ENCODE data around the gene LZTS3.
"Not testable (repeated sequence)": the region's sequence is repeated elsewhere in the genome, so short reads cannot be mapped to it uniquely, and the experiment has no call there.

The LZTS3 gene

GRCh38 chr20:3172933-3173609 is at the start of gene LZTS3:
Gene LZTS3 (minus strand): TSS chr20:3173549. CDS start chr20:3167163, 6,386 bp downstream.
- in situ Hi-C loops (cut with HindIII; ENCODE audit: low sequenced_read_pairs), result no loop called here

GRCh38 chr20:3221398-3222226 is 48.3 kb upstream of the LZTS3 start:
- in situ Hi-C loops (cut with HindIII; ENCODE audit: low sequenced_read_pairs), result no loop called here

- in situ Hi-C loops (cut with HindIII; ENCODE audit: low sequenced_read_pairs), result no loop called here
These were observed 45.1 kb upstream of the LZTS3 start for GRCh38 chr20:3218307-3218988.

GRCh38 chr20:3215359-3215917 is 42.1 kb upstream of the LZTS3 start:
- in situ Hi-C loops (cut with HindIII; ENCODE audit: low sequenced_read_pairs), result not testable (repeated sequence)

- in situ Hi-C loops (cut with HindIII; ENCODE audit: low sequenced_read_pairs), result no loop called here
These were observed 39.9 kb upstream of the LZTS3 start for GRCh38 chr20:3213226-3213625.

- in situ Hi-C loops (cut with HindIII; ENCODE audit: low sequenced_read_pairs), result no loop called here
These were observed 37.0 kb upstream of the LZTS3 start for GRCh38 chr20:3210346-3210745.

GRCh38 chr20:3209946-3210317 is 36.6 kb upstream of the LZTS3 start:
- in situ Hi-C loops (cut with HindIII; ENCODE audit: low sequenced_read_pairs), result no loop called here

- in situ Hi-C loops (cut with HindIII; ENCODE audit: low sequenced_read_pairs), result no loop called here
These were observed 36.1 kb upstream of the LZTS3 start, which contains the start of gene ITPA for GRCh38 chr20:3209257-3209945. Gene ITPA (plus strand): TSS chr20:3209498. CDS start chr20:3209552, 54 bp downstream.

GRCh38 chr20:3208786-3209256 is 35.5 kb upstream of the LZTS3 start:
- in situ Hi-C loops (cut with HindIII; ENCODE audit: low sequenced_read_pairs), result no loop called here

- in situ Hi-C loops (cut with HindIII; ENCODE audit: low sequenced_read_pairs), result no loop called here
These were observed 30.9 kb upstream of the LZTS3 start, which contains the start of gene DDRGK1 for GRCh38 chr20:3204124-3204794. Gene DDRGK1 (minus strand): TSS chr20:3204682. CDS start chr20:3204627, 55 bp downstream.

- in situ Hi-C loops (cut with HindIII; ENCODE audit: low sequenced_read_pairs), result no loop called here
These were observed 30.2 kb upstream of the LZTS3 start for GRCh38 chr20:3203315-3204123.

- in situ Hi-C loops (cut with HindIII; ENCODE audit: low sequenced_read_pairs), result no loop called here
These were observed 29.6 kb upstream of the LZTS3 start for GRCh38 chr20:3202965-3203314.

- in situ Hi-C loops (cut with HindIII; ENCODE audit: low sequenced_read_pairs), result no loop called here
These were observed 26.8 kb upstream of the LZTS3 start for GRCh38 chr20:3199976-3200755.

- in situ Hi-C loops (cut with HindIII; ENCODE audit: low sequenced_read_pairs), result no loop called here
These were observed 25.9 kb upstream of the LZTS3 start for GRCh38 chr20:3199206-3199605.

GRCh38 chr20:3195590-3196237 is 22.4 kb upstream of the LZTS3 start:
- in situ Hi-C loops (cut with HindIII; ENCODE audit: low sequenced_read_pairs), result no loop called here

- in situ Hi-C loops (cut with HindIII; ENCODE audit: low sequenced_read_pairs), result no loop called here
These were observed 21.4 kb upstream of the LZTS3 start for GRCh38 chr20:3194617-3195280.
